ENCODE results near the gene PPP1R27.

- TF ChIP-seq POLR2A (IDR thresholded peaks at IDR 0.05; ENCODE audit: extremely low read depth, insufficient read length) = peak; percentile 91
- TF ChIP-seq MAX (IDR thresholded peaks at IDR 0.05; ENCODE audit: low read depth, low read length) = peak; percentile 46; the same call in 1 of the 2 replicates
Observed at GRCh38 chr17:81859906-81860755, 25.3 kb upstream of the PPP1R27 start, which contains the start of gene P4HB.
